GM18526 (cell line): ENCODE measurements around the gene USB1.

ENCODE experiments used
- POLR2A ChIP-seq: IDR thresholded peaks from 3 replicates; pipeline ENCODE4 v1.6.1; 2011; ENCODE audit not compliant: insufficient read length; ENCODE audit errors: extremely low read depth

USB1 gene

GRCh38 chr16:57998486-57998885 lies 2.7 kb upstream of the USB1 start:
- TF ChIP-seq POLR2A, result no peak

DNA sequence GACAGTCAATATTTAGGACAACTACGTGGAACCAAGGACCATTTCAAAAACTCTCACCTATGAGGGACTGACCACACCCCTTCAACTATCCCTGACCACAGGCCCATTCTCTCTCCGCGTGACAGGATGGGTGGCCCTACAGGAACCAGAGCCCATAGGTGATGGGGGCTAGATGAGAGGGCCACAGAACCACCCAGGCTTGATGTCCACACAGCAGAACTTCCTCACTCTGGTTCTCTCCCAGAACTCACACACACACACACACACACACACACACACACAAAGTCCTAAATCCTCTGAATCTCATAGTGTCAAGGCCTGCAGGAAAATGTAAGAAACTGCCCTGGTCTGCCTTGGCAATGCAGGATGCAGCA lies 2.2 kb upstream of the USB1 start:
- TF ChIP-seq POLR2A, result no peak

GRCh38 chr16:57999366-57999970 lies 1.7 kb upstream of the USB1 start:
- TF ChIP-seq POLR2A, result no peak

DNA sequence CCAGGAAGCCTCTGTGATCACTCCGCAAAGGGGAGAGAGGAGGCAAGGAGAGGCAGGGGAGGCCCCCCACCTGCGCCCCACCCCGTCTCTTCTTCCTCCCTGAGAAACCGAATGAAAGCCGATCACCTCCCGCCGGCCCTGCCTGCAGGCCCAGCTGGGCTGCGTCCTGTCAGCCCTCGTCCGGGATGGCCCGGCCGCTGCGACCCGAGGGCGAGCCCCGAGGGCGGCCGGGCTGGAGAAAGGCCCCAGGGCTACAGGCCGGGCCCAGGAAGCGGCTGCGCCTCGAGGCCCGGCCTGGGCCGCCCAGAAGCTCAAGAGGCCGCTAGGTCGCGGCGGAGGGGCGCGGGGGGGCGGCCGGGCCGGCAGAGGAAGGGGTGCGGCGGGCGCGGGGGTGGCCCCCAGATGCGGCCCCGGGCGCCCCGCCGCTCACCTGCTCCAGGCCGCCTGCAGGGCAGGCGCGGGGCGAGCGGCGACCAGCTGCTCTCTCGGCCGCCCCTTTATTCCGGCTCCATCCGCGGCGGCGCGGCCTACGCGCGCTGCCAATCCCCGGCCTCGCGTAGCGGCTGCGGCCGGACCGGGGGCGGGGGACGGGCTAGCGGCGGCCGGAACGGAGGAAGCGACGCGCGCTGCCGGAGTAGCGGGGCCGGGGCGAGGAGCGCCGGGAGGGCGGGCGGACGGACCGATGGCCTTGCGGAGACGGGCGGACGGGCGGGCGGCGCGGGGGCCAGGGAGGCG lies 1.1 kb upstream of the USB1 start, which contains the start of gene ZNF319:
Gene ZNF319 (minus strand): TSS at position 702 of the 735 bp plus-strand sequence. CDS start 2,407 bp downstream, outside the sequence.
- no peak for TF ChIP-seq POLR2A

GRCh38 chr16:58001781-58002415 lies 691 bp downstream of the USB1 start:
- no peak for TF ChIP-seq POLR2A

DNA sequence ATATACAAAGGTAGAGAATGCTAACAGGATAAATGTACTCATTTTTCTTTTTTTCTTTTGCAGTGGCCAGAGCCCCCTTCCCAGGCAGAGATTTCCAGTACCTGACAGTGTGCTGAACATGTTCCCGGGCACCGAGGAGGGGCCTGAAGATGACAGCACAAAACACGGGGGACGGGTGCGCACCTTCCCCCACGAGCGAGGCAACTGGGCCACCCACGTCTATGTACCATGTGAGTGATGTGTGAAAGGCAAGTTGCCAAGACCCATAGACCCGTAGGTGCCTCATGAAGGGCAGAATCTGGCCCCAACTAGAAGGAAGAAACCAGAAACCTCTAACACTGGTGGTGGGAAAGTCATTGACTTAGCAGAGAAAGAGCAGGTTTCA lies 1.2 kb downstream of the USB1 start:
- no peak for TF ChIP-seq POLR2A

- TF ChIP-seq POLR2A, result no peak
Measured at GRCh38 chr16:58002936-58003335, 1.7 kb downstream of the USB1 start.

GRCh38 chr16:58009856-58010416 lies 8.7 kb downstream of the USB1 start:
- no peak for TF ChIP-seq POLR2A

DNA sequence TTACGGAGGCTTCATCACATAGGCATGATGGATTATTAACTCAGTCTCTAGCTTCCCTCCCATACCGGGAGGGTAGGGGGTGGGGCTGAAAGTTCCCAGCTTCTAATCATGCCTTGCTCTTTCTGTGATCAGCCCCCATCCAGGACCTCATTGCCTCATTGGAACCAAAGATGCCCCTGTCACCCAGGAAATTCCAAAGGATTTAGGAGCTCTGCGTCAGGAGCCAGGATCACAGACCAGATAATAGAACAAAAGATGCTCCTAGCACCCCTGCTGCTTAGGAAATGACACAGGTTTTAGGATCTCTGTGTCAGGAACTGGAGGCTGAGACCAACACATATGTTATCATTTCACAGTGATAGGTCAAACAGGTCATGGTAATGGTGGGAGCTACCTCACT lies 9.7 kb downstream of the USB1 start:
- no peak for TF ChIP-seq POLR2A

GRCh38 chr16:58011652-58012051 lies 10.4 kb downstream of the USB1 start:
- no peak for TF ChIP-seq POLR2A

DNA sequence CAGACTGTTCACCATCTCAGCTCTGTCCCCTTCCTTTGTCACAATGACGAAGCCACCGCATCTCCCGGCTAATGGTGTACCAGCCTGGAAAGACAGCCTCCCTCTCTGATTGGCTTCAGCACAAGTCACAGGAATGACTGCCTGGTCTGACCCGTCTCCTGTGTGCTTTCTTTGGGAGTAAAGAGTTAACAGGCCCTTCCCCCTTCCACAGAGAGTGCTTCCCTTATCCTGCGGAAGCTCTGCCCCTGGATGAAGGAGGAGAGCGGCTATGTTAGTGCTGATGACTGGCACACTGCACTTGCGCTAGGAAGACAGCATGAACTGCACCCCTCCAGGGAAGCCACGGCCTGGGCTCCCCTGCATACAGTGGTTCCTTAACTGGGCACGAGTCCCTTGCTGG lies 11.3 kb downstream of the USB1 start:
- TF ChIP-seq POLR2A, result no peak

- no peak for TF ChIP-seq POLR2A
Measured at GRCh38 chr16:58013201-58013956, 12.2 kb downstream of the USB1 start.

GRCh38 chr16:58016840-58017446 lies 15.7 kb downstream of the USB1 start:
- no peak for TF ChIP-seq POLR2A

DNA sequence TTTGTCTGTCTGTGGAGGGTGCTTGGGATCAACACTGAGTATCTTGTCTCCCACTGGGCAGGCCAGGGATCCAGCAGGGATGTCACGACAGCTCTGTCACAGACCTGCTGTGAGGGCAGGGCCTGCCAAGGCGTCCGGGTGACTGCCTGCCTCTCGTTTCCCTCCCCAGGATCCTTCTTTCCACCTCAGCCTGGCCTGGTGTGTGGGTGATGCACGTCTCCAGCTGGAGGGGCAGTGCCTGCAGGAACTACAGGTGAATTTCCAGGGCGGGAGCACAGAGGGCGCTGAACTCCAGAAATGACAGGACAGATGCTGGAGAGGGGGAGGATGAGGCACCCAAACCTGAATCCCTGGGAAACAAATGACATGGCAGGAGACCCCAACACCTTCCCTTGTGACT lies 17.6 kb downstream of the USB1 start:
- TF ChIP-seq POLR2A, result no peak
